ENCODE measurements around the gene ARHGEF38.
"Not testable (repeated sequence)": the region's sequence is repeated elsewhere in the genome, so short reads cannot be mapped to it uniquely, and the experiment has no call there.

Gene ARHGEF38

DNA sequence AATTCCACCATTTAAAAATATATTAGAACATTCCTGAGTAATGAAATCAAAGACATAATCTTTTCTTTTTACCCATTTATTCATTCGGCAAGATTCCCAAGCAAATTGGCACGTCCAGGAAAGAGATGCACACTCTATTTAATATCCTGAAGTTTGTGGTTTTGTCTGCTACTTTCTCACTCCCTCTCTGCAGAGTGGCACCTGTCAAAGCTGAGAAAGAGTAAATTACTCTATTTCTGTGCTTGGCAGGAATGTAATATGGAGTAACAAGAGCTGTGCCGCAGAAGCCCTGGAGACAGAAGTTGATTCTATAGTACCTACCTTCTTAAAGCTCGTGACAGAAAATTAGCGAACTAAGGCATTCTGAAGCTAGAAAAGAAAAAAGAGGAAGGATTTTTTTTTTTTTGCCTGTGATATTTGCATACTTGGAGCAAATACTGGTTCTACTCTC is 161.7 kb downstream of the ARHGEF38 start:
- peak; percentile 82 for DNase-seq (ENCODE audit: low spot score)

DNA sequence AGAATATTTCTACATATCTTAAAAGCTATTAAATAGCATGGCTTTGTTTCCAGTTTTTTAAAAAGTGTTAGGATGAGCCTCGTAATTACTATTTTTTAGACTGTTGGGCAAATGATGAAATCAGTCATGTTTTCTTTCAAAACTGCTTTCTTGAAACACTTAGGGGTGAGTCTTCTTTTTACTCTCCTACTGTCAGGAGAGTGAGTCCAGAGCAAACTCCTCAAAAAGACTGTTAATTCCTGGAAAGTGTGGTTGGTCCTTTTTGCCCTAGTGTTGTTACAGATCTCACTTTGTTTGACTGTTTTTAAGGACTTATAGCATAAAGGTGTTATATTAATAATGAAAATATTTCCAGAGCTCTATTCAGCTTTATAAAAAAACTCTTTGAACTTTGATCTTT is 162.5 kb downstream of the ARHGEF38 start:
- peak; percentile 38 for DNase-seq (ENCODE audit: low spot score)

DNA sequence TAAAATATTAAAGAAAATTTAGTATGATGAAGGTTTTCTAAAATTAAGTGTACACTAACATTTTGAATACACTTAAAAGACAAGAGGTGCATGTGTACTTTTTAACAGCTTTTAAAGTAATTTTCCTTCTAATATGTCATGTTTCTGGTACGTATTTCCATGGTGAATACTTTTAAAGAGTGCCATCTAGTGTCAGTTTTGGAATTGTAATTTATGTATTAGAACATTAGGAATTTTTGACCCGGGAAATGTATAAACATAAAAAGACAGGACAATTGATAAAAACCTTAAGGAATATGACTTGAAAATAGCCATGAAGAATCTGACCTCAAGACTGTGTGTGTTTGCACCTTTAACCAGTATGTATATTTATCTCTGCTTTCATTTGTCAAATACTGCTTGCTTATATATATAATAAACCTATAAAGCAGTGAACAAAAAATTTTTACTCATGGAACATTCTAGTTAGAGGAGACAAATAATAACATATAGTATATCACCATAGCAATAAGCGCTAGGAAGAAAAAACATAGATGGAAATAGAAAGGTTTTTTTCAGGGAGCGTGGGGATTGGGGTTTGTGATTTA is 163.4 kb downstream of the ARHGEF38 start:
- DNase-seq (ENCODE audit: low spot score) = peak; percentile 60

DNA sequence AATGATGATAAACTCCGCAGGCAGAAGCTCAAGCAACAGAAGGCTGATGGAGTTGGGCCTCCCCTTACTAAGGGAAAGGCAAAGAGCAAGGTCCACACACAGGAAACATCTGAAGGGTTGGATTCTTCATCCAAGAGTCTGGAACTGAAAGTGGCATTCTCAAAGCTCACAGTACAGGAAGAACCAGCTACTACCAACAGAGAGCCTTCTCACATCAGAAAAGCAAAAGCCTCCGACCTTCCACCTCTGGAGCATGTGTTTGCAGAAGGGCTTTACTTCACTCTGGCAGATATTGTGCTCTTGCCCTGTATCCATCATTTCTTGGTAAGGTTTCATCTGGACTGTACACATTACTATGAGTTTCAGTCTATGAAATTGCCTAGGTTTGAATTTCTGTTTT is 166.8 kb downstream of the ARHGEF38 start:
- no peak for DNase-seq (ENCODE audit: low spot score)

DNA sequence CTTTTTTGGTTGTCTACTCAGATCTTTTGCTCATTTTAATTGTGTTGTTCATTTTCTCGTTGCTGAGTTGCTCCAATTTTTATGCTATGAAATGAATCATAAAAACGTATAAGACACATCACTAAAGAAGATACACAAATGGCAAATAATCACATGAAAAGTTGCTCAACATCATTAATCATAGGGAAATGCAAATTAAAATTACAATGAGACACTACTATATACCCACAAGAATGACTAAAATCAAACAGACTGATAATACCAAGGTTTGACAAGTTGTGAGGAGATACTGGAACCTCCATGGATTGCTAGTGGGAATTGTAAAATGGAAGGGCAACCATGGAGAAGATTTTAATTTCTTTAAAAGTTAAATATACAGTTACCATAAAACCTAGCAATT is 173.2 kb downstream of the ARHGEF38 start:
- no peak for DNase-seq (ENCODE audit: low spot score)

DNA sequence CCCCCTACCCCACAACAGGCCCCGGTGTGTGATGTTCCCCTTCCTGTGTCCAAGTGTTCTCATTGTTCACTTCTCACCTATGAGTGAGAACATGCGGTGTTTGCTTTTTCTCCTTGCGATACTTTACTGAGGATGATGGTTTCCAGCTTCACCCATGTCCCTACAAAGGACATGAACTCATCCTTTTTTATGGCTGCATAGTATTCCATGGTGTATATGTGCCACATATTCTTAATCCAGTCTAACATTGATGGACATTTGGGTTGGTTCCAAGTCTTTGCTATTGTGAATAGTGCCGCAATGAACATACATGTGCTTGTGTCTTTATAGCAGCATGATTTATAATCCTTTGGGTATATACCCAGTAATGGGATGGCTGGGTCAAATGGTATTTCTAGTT is 177.5 kb downstream of the ARHGEF38 start:
- DNase-seq (ENCODE audit: low spot score) = not testable (repeated sequence)

All from NAMALWA (cell line).